ENCODE measurements around the gene SORCS2. TPM values are rescaled to one million over a fixed set of nuclear protein-coding genes. Genes with fewer than 3 reads are reported as not detected.

SORCS2 gene
- total RNA-seq, 1 experiment from 2014 or later = 0.15 TPM

- intact Hi-C loops (cut with micrococcal nuclease; ENCODE audit: unreplicated experiment) = no loop called here
- no peak for DNase-seq (ENCODE audit: low read depth, low spot score)
- ATAC-seq = no peak
Observed at GRCh38 chr4:7612311-7612897, 420.1 kb downstream of the SORCS2 start.

GRCh38 chr4:7614350-7614949, 422.1 kb downstream of the SORCS2 start:
- ATAC-seq (no peak), DNase-seq (ENCODE audit: low read depth, low spot score) (no peak)
- CTCF ChIA-PET = no interaction called here
- no peaks in the 10 kb centered on the region for H3K36me3 ChIP-seq (ENCODE audit: control insufficient read depth, insufficient read depth, low read length)
- TF ChIP-seq SIN3A (IDR thresholded peaks at IDR 0.05; ENCODE audit: borderline replicate concordance, insufficient read depth, low read depth, low read length) (no peak), REST (IDR thresholded peaks at IDR 0.05; ENCODE audit: insufficient read depth in 1 of 2, low read depth in 2 of 2, low read length in 1 of 2) (no peak), CTCF (IDR thresholded peaks at IDR 0.05) (no peak), TCF7L2 (IDR thresholded peaks at IDR 0.05; ENCODE audit: low read depth, low read length) (no peak), POLR2AphosphoS5 (IDR thresholded peaks at IDR 0.05; ENCODE audit: low read depth, low read length) (no peak)
- in situ Hi-C loops (cut with HindIII; ENCODE audit: low pct_unique_long_range_greater_than_20kb, low sequenced_read_pairs) (no loop called here), intact Hi-C loops (cut with micrococcal nuclease; ENCODE audit: unreplicated experiment) (no loop called here)
- H3K4me3 ChIP-seq (ENCODE audit: low read depth in 2 of 2, low read length in 2 of 2) = no peak overlapping the region
- H3K9me3 ChIP-seq (ENCODE audit: control insufficient read depth, insufficient read depth, low read depth, low read length) = no peaks in the 10 kb centered on the region
- POLR2A ChIA-PET = no interaction called here
- H3K4me1 ChIP-seq (ENCODE audit: control insufficient read depth, insufficient read depth, low read length) = no peaks in the 10 kb centered on the region
- H3K27me3 ChIP-seq (ENCODE audit: control insufficient read depth, insufficient read depth, low read length) = no peaks in the 10 kb centered on the region
- no TSS peak for BruUV-seq (replicated peaks)
- H3K27ac ChIP-seq (ENCODE audit: low read length) = no peak overlapping the region

More at GRCh38 chr4:7612311-7612897, 420.1 kb downstream of the SORCS2 start:
- TF ChIP-seq REST (IDR thresholded peaks at IDR 0.05; ENCODE audit: insufficient read depth in 1 of 2, low read depth in 2 of 2, low read length in 1 of 2) = no peak
- no peak for TF ChIP-seq CTCF (IDR thresholded peaks at IDR 0.05)
- TF ChIP-seq SIN3A (IDR thresholded peaks at IDR 0.05; ENCODE audit: borderline replicate concordance, insufficient read depth, low read depth, low read length) = no peak
- no peak for TF ChIP-seq TCF7L2 (IDR thresholded peaks at IDR 0.05; ENCODE audit: low read depth, low read length)
- TF ChIP-seq POLR2AphosphoS5 (IDR thresholded peaks at IDR 0.05; ENCODE audit: low read depth, low read length) = no peak
- ChIA-PET CTCF (no interaction called here), POLR2A (no interaction called here)
- Histone ChIP-seq H3K27me3 (ENCODE audit: control insufficient read depth, insufficient read depth, low read length) (no peaks in the 10 kb centered on the region), H3K4me3 (ENCODE audit: low read depth in 2 of 2, low read length in 2 of 2) (no peak overlapping the region), H3K36me3 (ENCODE audit: control insufficient read depth, insufficient read depth, low read length) (no peaks in the 10 kb centered on the region), H3K27ac (ENCODE audit: low read length) (no peak overlapping the region), H3K4me1 (ENCODE audit: control insufficient read depth, insufficient read depth, low read length) (no peaks in the 10 kb centered on the region), H3K9me3 (ENCODE audit: control insufficient read depth, insufficient read depth, low read depth, low read length) (no peaks in the 10 kb centered on the region)
- BruUV-seq (replicated peaks) = no TSS peak
- in situ Hi-C loops (cut with HindIII; ENCODE audit: low pct_unique_long_range_greater_than_20kb, low sequenced_read_pairs) = no loop called here

All from Panc1 (cell line).